RPMI8226 (cell line): Measurements from ENCODE around the gene RTN3.
A peak's percentile ranks its signal among the peaks of the same experiment; 100 is the strongest.

Experiments used
- DNase-seq: peaks from one replicate; pipeline ENCODE4 v3.0.0-alpha.2; 2015

Gene RTN3

GRCh38 chr11:63738720-63739360 is 57.5 kb downstream of the RTN3 start:
- DNase-seq, result peak; percentile 79

GRCh38 chr11:63745304-63746170 is 64.2 kb downstream of the RTN3 start:
- DNase-seq, result peak; percentile 14

- no peak for DNase-seq
Measured at GRCh38 chr11:63747011-63747410, 65.7 kb downstream of the RTN3 start.

- no peak for DNase-seq
Measured at GRCh38 chr11:63749624-63750023, 68.3 kb downstream of the RTN3 start.

- DNase-seq, result no peak
Measured at GRCh38 chr11:63756919-63757761, 75.8 kb downstream of the RTN3 start.

- no peak for DNase-seq
Measured at GRCh38 chr11:63760487-63761079, 79.3 kb downstream of the RTN3 start.

- no peak for DNase-seq
Measured at GRCh38 chr11:63761188-63761587, 79.9 kb downstream of the RTN3 start.

GRCh38 chr11:63761931-63762653 is 80.8 kb downstream of the RTN3 start:
- DNase-seq, result no peak

- DNase-seq, result no peak
Measured at GRCh38 chr11:63762654-63763495, 81.6 kb downstream of the RTN3 start.

- DNase-seq, result no peak
Measured at GRCh38 chr11:63763496-63764339, 82.4 kb downstream of the RTN3 start.

GRCh38 chr11:63764340-63764678 is 83.0 kb downstream of the RTN3 start:
- no peak for DNase-seq

- DNase-seq, result no peak
Measured at GRCh38 chr11:63764679-63765647, 83.7 kb downstream of the RTN3 start.

- DNase-seq, result no peak
Measured at GRCh38 chr11:63765688-63766241, 84.5 kb downstream of the RTN3 start.

GRCh38 chr11:63766531-63767235 is 85.4 kb downstream of the RTN3 start:
- DNase-seq, result no peak

- DNase-seq, result no peak
Measured at GRCh38 chr11:63767267-63767564, 85.9 kb downstream of the RTN3 start.

- peak; percentile 74 for DNase-seq
Measured at GRCh38 chr11:63767565-63768236, 86.4 kb downstream of the RTN3 start.

GRCh38 chr11:63768237-63769041 is 87.1 kb downstream of the RTN3 start, which contains the start of gene ZFTA:
Gene ZFTA, minus strand, starts transcription at chr11:63768775. Its CDS starts 153 bp downstream, at chr11:63768622.
- peak; percentile 80 for DNase-seq
